Retinal pigment epithelial cell (primary cell): ENCODE measurements around the gene ADH7.
"Not testable (repeated sequence)": the region's sequence is repeated elsewhere in the genome, so short reads cannot be mapped to it uniquely, and the experiment has no call there.

Experiments used
- DNase-seq: peaks from one replicate; pipeline ENCODE4 v3.0.0-alpha.2; 2010; ENCODE audit warnings: low read depth
- H3K4me3 ChIP-seq: 2 replicates; pipeline ENCODE4 v1.5.1; 2011; ENCODE audit warnings: mild to moderate bottlenecking, low read length, control low read depth, moderate library complexity
- TF ChIP-seq, protein P1 (sequence below): conservative IDR thresholded peaks from 2 replicates; pipeline ENCODE4 v1.5.1; 2011; ENCODE audit warnings: low read depth, low read length, control low read depth, inconsistent platforms

ADH7 gene

DNA sequence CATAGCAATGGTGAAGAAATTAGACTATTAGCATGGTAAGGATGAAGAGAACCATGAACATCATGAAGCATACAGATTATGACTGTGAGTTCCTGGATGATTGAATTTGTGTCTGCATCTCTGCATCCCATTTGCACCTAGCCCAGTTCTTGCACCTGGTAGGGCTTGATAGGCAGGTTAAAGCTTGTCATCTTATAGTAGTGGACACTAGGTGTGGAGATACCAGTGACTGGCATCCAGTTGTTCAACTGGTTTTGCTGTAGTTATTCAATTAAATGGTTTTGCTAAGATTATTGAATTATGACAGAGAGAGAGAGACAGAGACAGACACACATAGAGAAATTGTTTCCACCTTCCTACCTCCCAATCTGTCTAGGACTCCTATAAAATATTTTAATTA lies 5.0 kb downstream of the ADH7 start:
- TF ChIP-seq, protein P1, sequence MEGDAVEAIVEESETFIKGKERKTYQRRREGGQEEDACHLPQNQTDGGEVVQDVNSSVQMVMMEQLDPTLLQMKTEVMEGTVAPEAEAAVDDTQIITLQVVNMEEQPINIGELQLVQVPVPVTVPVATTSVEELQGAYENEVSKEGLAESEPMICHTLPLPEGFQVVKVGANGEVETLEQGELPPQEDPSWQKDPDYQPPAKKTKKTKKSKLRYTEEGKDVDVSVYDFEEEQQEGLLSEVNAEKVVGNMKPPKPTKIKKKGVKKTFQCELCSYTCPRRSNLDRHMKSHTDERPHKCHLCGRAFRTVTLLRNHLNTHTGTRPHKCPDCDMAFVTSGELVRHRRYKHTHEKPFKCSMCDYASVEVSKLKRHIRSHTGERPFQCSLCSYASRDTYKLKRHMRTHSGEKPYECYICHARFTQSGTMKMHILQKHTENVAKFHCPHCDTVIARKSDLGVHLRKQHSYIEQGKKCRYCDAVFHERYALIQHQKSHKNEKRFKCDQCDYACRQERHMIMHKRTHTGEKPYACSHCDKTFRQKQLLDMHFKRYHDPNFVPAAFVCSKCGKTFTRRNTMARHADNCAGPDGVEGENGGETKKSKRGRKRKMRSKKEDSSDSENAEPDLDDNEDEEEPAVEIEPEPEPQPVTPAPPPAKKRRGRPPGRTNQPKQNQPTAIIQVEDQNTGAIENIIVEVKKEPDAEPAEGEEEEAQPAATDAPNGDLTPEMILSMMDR = no peak
- no peak for DNase-seq

DNA sequence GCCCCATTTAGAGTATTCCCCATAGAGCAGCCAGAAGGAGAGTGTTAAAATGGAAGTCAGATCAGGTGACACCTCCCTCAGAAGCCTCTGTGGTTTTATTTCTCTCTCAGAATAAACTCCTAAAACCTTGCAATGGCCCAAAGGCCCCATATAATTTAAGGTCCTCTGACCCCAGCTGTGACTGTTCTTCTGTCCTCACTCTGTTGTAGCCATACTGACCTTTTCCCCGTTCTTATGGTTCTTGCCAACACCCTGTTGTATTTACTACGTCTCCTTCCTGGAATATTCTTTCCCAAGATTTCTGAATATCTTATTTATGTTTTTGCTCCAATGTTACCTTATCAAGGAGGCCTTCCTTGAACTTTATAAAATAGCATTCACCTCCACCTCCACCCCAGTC lies 18.0 kb downstream of the ADH7 start:
- no peak overlapping the region for H3K4me3 ChIP-seq
- DNase-seq = no peak
- TF ChIP-seq, protein P1 = no peak

More for the DNA sequence above, 5.0 kb downstream of the ADH7 start:
- H3K4me3 ChIP-seq = no peak overlapping the region

DNA sequence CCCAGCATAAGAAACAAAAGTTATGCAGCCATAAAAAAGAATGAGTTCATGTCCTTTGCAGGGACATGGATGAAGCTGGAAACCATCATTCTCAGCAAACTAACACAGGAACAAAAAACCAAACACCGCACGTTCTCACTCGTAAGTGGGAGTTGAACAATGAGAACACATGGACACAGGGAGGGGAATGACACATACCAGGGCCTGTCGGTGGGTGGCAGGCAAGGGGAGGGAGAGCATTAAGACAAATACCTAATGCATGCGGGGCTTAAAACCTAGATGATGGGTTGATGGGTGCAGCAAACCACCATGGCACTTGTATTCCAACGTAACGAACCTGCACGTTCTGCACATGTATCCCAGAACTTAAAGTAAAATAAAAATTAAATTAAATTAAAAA lies 19.4 kb downstream of the ADH7 start:
- DNase-seq, H3K4me3 ChIP-seq: not testable (repeated sequence)

DNA sequence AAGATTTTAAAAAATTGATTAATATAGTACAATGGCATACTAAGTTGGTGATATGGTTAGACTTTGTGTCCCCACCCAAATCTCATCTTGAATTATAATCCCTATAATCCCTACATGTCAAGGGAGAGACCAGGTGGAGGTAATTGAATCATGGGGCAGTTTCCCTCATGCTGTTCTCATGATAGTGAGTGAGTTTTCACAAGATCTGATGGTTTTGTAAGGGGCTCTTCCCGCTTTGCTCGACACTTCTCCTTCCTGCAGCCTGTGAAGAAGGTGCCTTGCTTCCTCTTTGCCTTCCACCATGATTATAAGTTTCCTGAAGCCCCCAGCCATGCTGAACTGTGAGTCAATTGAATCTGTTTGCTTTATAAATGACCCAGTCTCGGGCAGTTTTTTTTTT lies 20.2 kb downstream of the ADH7 start:
- H3K4me3 ChIP-seq, DNase-seq: not testable (repeated sequence)

DNA sequence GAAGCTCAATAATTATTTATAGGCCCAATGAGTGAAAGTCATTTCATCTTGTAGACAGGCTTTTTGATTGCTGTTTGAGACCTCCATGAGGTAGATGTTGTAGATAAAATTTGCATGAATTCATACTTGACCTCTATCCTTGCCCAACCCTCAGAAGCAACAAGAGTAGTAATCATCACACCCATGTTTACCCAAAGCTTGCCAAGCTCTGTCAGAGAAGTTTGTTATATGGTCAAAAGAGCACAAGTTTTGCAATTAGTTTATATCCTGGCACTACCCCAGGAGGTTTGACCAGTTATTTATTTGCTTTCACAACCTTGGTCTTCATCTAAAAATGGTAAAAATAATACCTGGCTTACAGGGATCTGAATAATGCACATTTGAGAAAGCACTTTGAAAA lies 20.7 kb downstream of the ADH7 start:
- no peak for DNase-seq
- TF ChIP-seq, protein P1 = no peak
- H3K4me3 ChIP-seq = no peak overlapping the region

DNA sequence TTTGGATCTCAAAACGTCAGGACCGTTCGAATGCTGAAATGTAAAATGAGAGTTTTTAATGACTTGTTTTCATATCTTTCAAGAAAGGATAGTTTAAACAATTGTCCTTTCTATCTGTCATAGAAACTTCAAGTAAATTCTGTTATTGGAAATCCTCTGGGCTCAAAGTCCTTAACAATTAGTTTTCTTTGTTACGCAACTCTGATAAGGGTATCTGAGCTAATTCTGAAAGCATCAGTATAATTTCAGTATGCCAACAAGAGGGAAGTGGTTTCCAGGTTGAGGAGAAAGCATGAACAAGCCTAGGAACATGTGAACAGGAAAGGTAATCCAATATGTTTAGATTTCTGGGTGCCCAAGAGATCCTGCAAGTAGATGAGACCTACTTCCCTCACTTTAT lies 22.0 kb downstream of the ADH7 start:
- H3K4me3 ChIP-seq = no peak overlapping the region
- DNase-seq = no peak
- TF ChIP-seq, protein P1 = no peak

DNA sequence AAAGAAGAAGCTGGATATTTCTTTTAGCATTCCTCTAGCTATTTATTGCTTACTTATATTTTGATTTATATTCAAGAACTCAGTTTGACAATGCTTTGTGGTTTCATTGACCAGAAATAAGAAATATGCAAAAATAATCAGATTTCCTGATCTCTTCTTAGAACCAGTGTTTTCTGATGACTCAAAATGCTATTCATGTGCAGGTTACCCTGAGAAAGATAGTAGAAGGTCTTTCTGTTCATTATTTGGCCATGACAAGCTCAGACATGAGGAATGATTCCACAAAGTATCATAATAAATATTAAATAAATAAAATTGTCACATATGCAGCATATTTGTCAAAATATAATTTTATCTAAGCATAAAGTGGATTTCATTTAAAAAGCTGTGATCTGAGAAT lies 24.1 kb downstream of the ADH7 start:
- no peak for DNase-seq
- H3K4me3 ChIP-seq = no peak overlapping the region
- TF ChIP-seq, protein P1 = no peak

DNA sequence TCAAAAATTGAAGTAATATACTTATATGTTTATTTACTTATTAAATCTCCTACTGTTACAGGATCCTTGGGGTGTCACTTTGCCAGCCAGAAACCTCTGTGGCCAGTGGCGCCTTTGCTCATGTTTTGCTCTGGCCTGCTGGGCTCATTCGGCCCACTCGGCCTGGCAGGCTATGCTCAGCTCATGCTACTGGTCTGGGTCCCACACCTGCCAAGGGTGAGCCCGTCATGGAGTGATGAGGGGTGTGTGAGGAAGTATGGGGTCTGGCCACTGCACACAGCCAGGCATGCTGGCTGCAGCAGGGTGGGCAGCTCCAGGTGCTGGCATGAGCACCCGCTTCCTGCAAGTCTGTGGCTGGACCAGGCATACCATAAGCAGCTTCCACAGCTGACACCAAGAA lies 25.1 kb downstream of the ADH7 start:
- TF ChIP-seq, protein P1 = no peak
- H3K4me3 ChIP-seq = no peak overlapping the region
- DNase-seq = no peak
